ENCODE data around the gene NFYB.

GRCh38 chr12:104171785-104172569 lies 34.0 kb upstream of the NFYB start:
- TF ChIP-seq CEBPB (IDR thresholded peaks at IDR 0.05) (no peak), CTCF (IDR thresholded peaks at IDR 0.05) (no peak), PBX3 (IDR thresholded peaks at IDR 0.05) (no peak), TFCP2L1 (CRISPR knock-in tag; IDR thresholded peaks at IDR 0.05) (no peak), ELK1 (IDR thresholded peaks at IDR 0.05; ENCODE audit: low read depth, low read length) (no peak), MAZ (IDR thresholded peaks at IDR 0.05; ENCODE audit: borderline replicate concordance, low read depth, low read length) (no peak), TP53 (CRISPR knock-in tag; IDR thresholded peaks at IDR 0.05) (no peak), FOSL2 (IDR thresholded peaks at IDR 0.05) (no peak), FOSL2 (CRISPR knock-in tag; IDR thresholded peaks at IDR 0.05) (no peak), USF2 (IDR thresholded peaks at IDR 0.05) (no peak), HDAC2 (IDR thresholded peaks at IDR 0.05) (no peak), POLR2A (IDR thresholded peaks at IDR 0.05; ENCODE audit: low read length) (no peak)

All from A549 (cell line).